Heart left ventricle (tissue), 16 donors: Measurements from ENCODE around the gene PRRX2. TPM values are rescaled to one million over a fixed set of nuclear protein-coding genes. Genes with fewer than 3 reads are reported as not detected.

Experiments
- ATAC-seq, 4 donors: fragments of 200-7000 bp; cut with Tn5 transposase; one replicate each; pipeline ENCODE4 v1.9.1; 2020 to 2022; ENCODE audit warnings: moderate library complexity in 4 of 4, mild to moderate bottlenecking in 3 of 4, moderate number of reproducible peaks in 1 of 4
- DNase-seq, 5 donors: peaks; one replicate each; pipeline ENCODE4 v3.0.0-alpha.2; 2020
- H3K27ac ChIP-seq, 12 donors: fragments of 200-600 bp; sonication (generic) in 4 of 12; one replicate each; pipeline versions ENCODE4 v1.5.0 to v1.8.0; 2016 to 2022; ENCODE audit warnings: mild to moderate bottlenecking in 2 of 12
- H3K27me3 ChIP-seq, 9 donors: fragments of 200-600 bp; sonication (generic) in 2 of 9; one replicate each; pipeline versions ENCODE4 v1.5.1 to v1.8.0; 2016 to 2022; ENCODE audit warnings: mild to moderate bottlenecking in 3 of 9
- H3K36me3 ChIP-seq, 9 donors: fragments of 200-600 bp; sonication (generic) in 2 of 9; one replicate each; pipeline versions ENCODE4 v1.5.0 to v1.8.0; 2018 to 2022; ENCODE audit warnings: mild to moderate bottlenecking in 2 of 9
- H3K4me1 ChIP-seq, 12 donors: fragments of 200-600 bp; sonication (generic) in 4 of 12; one replicate each; pipeline versions ENCODE4 v1.5.0 to v1.8.0; 2016 to 2022; ENCODE audit warnings: mild to moderate bottlenecking in 3 of 12
- H3K4me3 ChIP-seq, 12 donors: fragments of 200-600 bp; sonication (generic) in 4 of 12; one replicate each; pipeline versions ENCODE4 v1.5.0 to v1.8.0; 2017 to 2022; ENCODE audit warnings: mild to moderate bottlenecking in 9 of 12, moderate library complexity in 4 of 12
- H3K9me3 ChIP-seq, 12 donors: fragments of 200-600 bp; sonication (generic) in 4 of 12; one replicate each; pipeline versions ENCODE4 v1.5.0 to v1.8.0; 2016 to 2022; ENCODE audit warnings: mild to moderate bottlenecking in 1 of 12
- POLR2A ChIP-seq, 2 donors: fragments of 450-650 bp; IDR thresholded peaks; one replicate each; pipeline ENCODE4 v1.6.1; 2017; ENCODE audit warnings: antibody characterized with exemption in 2 of 2, mild to moderate bottlenecking in 2 of 2, moderate library complexity in 2 of 2
- WGBS, 4 donors: extraction: QIAGEN DNeasy Blood & Tissue Kit in 2 of 4; methylation state at CpG; one replicate each; pipeline versions ENCODE4 v1.1.5 to v1.1.7; 2013 to 2018; 5-methylcytosine and 5-hydroxymethylcytosine counted together
- intact Hi-C, 10 donors: fragments of 100-400 bp; cut with DNase I; formaldehyde crosslinking; loops; one replicate each; pipeline versions ENCODE4 v1.11.1 to v1.14.2; 2022
- polyA plus RNA-seq, 2 donors: library from polyadenylated mRNA; stranded (reverse); fragments of 200-250 nt; gene quantifications; one replicate each; pipeline ENCODE4 v1.2.3, GENCODE V29; 2013
- total RNA-seq, 9 donors: library from RNA; depleted of rRNA in 2 of 9; stranded (reverse); fragments of >200 nt in 2 of 9; fragmentation: NEBNext Ultra II Directional in 3 of 9; extraction: Animal tissue kit (Norgen Biotek cat#: 25700) in 3 of 9; gene quantifications; one replicate each; pipeline versions ENCODE4 v1.1.0 to v1.2.4, GENCODE V29; 2016 to 2023
- TF ChIP-seq, protein P1 (sequence below), 12 donors: fragments of 200-600 bp; sonication (generic) in 4 of 12; IDR thresholded peaks; one replicate each; pipeline versions ENCODE4 v1.5.0 to v1.8.0; 2018 to 2022; ENCODE audit warnings: antibody characterized with exemption in 12 of 12, mild to moderate bottlenecking in 5 of 12
- donor health status: ischemic (EF 13 %, LVEDD 7.1; RV severe dilation, severe dysfunction).
- donor health status: healthy with polysubstance abuse.
- donor health status: DM: no; HTN: yes; CAD: no.
- donor health status: DM: no; HTN: no; CAD: no.
- donor health status: ischemic (EF 25% LVEDD 6.9; RV normal size, moderate dysfunction).
- donor health status: ischemic (EF 25% LVEDD 5.7; RV mildly dilated, moderate dysfunction).
- donor health status: healthy.
- donor health status: DM: yes; HTN: yes; CAD: no.
- donor health status: ischemic (EF 35%, LVEDD 5.7; RV mildly dilated, moderate dysfunction).
- donor health status: nonischemic (EF 11% LVEDD 7.7; RV severe dilation, severe dysfunction).
- donor health status: DM: yes; HTN: yes; CAD: no.
- donor health status: PGD.
- donor health status: ischemic (EF 29% LVEDD 5.4; RV normal size, mild dysfunction).
- donor health status: nonischemic (EF 23%, LVEDD 6.1; RV moderate dilation, normal function).

The PRRX2 gene
- total and polyA plus RNA-seq, 11 donors: 0.22 to 1.5 (median 0.75) TPM; not detected in 1

DNA sequence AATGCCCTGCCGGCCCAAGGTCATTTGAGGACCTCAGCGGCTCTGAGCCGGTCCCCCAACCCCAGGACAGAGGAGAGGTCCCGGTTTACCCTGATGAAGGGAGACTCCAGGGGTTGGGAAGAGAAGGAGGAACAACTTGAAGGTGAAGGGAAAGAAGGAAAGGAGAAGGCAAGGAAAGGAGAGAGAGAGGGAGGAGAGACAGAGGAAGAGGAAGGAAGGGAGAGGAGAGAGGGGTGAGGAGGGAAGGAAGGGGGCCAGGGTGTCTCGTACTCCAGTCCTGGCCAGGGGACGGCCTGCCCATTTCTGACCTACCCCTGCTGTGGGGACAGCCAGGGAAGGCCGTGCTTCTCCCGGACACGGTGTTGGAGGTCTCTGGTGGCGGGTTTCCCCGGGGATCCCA is 1.9 kb downstream of the PRRX2 start:
- DNase-seq (no peak), ATAC-seq (no peak)
- Histone ChIP-seq H3K27me3 (peaks cover 3 to 39% (median 16%) of the 10 kb centered on the region in 9 donors), H3K4me1 (peaks cover 0 to 19% (median 1%) of the 10 kb centered on the region in 12 donors), H3K9me3 (no peaks in the 10 kb centered on the region), H3K27ac (no peak overlapping the region), H3K4me3 (peak overlapping the region in 1 of 12 donors; percentile 56), H3K36me3 (no peaks in the 10 kb centered on the region)
- WGBS, 4 donors: 77 to 82% (median 80%) methylated on average over 10 to 11 of the region's 11 CpGs
- intact Hi-C loops: no loop called here
- TF ChIP-seq POLR2A (IDR thresholded peaks at IDR 0.05): no peak
- TF ChIP-seq, protein P1, sequence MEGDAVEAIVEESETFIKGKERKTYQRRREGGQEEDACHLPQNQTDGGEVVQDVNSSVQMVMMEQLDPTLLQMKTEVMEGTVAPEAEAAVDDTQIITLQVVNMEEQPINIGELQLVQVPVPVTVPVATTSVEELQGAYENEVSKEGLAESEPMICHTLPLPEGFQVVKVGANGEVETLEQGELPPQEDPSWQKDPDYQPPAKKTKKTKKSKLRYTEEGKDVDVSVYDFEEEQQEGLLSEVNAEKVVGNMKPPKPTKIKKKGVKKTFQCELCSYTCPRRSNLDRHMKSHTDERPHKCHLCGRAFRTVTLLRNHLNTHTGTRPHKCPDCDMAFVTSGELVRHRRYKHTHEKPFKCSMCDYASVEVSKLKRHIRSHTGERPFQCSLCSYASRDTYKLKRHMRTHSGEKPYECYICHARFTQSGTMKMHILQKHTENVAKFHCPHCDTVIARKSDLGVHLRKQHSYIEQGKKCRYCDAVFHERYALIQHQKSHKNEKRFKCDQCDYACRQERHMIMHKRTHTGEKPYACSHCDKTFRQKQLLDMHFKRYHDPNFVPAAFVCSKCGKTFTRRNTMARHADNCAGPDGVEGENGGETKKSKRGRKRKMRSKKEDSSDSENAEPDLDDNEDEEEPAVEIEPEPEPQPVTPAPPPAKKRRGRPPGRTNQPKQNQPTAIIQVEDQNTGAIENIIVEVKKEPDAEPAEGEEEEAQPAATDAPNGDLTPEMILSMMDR (IDR thresholded peaks at IDR 0.05): no peak

DNA sequence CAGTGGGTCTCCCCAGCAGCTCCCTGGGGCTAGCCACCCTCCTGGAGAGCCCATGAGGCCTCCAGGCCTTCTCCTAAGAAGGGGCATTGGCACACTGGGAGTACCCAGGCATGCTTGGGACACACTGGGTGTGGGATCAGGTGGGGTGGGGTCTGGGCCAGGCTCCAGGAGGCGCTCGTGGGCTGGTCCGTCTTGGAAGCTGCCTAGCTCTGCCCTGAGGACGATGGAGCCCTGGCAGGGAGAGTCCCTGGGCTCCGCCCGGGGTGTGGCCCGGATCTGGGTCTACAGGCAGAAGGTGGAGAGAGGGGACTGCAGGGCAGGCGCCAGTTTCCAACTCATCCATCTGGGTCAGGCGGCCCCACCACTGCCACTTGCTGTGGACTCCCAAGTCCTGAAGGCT is 2.4 kb downstream of the PRRX2 start:
- Histone ChIP-seq H3K27ac (no peak overlapping the region), H3K4me3 (no peak overlapping the region), H3K4me1 (peaks cover 0 to 19% (median 1%) of the 10 kb centered on the region in 12 donors), H3K9me3 (no peaks in the 10 kb centered on the region), H3K36me3 (no peaks in the 10 kb centered on the region), H3K27me3 (peaks cover 3 to 39% (median 16%) of the 10 kb centered on the region in 9 donors)
- intact Hi-C loops: no loop called here
- no peak for DNase-seq
- TF ChIP-seq, protein P1 (IDR thresholded peaks at IDR 0.05): no peak
- TF ChIP-seq POLR2A (IDR thresholded peaks at IDR 0.05): no peak
- 87 to 90% (median 87%) methylated on average over 9 of the region's 9 CpGs for WGBS, 4 donors
- ATAC-seq: no peak

DNA sequence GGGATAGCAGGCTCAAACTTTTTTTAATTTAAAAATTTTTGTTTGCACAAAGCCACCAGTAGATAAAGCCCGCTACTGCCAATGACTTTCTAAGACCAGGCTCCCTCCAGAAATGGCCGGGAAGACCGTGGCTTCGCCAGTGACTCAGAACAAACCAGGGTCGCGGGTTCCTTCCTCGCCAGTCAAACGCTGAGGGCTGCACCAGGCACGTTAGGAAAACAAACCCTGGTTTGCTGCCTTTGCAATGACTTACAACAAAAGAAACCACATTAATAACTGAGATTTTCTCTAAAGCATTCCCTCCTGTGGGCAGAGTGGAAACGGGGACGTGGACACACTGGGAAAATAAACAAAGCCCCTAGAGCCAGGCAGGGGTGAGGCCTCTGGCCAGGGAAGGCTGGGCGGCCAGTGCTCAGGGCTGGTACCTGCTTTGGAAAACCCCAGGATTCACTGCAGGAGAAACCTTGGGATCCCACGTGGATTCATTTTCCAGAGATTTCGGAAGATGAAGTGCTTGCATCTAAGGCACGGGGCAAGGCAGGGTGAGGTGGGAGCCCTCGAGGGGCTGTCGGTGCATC is 3.8 kb downstream of the PRRX2 start:
- 65 to 74% (median 69%) methylated on average over 17 of the region's 17 CpGs for WGBS, 4 donors
- no peak for ATAC-seq
- H3K36me3 ChIP-seq: no peaks in the 10 kb centered on the region
- intact Hi-C loops: no loop called here
- H3K4me3 ChIP-seq: no peak overlapping the region
- no peak for DNase-seq
- H3K27me3 ChIP-seq: peaks cover 3 to 35% (median 16%) of the 10 kb centered on the region in 9 donors
- H3K4me1 ChIP-seq: peaks cover 0 to 19% (median 1%) of the 10 kb centered on the region in 12 donors
- no peak overlapping the region for H3K27ac ChIP-seq
- H3K9me3 ChIP-seq: no peaks in the 10 kb centered on the region
- TF ChIP-seq, protein P1 (IDR thresholded peaks at IDR 0.05): no peak
- TF ChIP-seq POLR2A (IDR thresholded peaks at IDR 0.05): no peak

DNA sequence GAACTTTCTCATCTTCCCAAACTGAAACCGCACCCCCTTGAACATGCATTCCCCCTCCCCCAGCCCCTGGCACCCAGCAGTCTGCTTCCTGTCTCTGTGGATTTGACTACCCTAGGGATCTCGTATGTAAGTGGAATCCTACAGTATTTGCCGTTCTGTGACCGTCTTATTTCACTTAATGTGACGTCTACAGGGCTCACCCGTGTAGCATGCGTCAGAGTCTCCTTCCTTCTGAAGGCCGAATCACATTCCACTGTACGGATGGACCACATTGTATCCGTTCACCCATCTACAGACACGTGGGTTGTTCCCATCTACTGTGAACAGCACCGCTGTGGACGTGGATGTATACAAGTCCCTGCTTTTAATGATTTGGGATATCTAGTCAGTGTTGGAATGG is 4.5 kb downstream of the PRRX2 start:
- H3K4me3 ChIP-seq: no peak overlapping the region
- intact Hi-C loops: no loop called here

More for the DNA sequence above, 4.5 kb downstream of the PRRX2 start:
- ATAC-seq (no peak), DNase-seq (no peak)
- H3K27me3 ChIP-seq: peaks cover 3 to 28% (median 16%) of the 10 kb centered on the region in 9 donors
- H3K9me3 ChIP-seq: no peaks in the 10 kb centered on the region
- H3K36me3 ChIP-seq: no peaks in the 10 kb centered on the region
- H3K27ac ChIP-seq: no peak overlapping the region
- 77 to 86% (median 82%) methylated on average over 13 of the region's 13 CpGs for WGBS, 4 donors
- TF ChIP-seq POLR2A (IDR thresholded peaks at IDR 0.05): no peak
- TF ChIP-seq, protein P1 (IDR thresholded peaks at IDR 0.05): no peak
- H3K4me1 ChIP-seq: peaks cover 0 to 14% (median under 1%) of the 10 kb centered on the region in 12 donors
